ENCODE data around the gene RNU7-1.
A peak's percentile ranks its signal among the peaks of the same experiment; 100 is the strongest.

RNU7-1 gene

GRCh38 chr12:6914947-6915788, 28.4 kb upstream of the RNU7-1 start:
- TF ChIP-seq SPI1 (IDR thresholded peaks at IDR 0.05; ENCODE audit: borderline replicate concordance, low read depth) = no peak
- TF ChIP-seq POLR2AphosphoS5 (IDR thresholded peaks at IDR 0.05; ENCODE audit: low read depth) = no peak
- H3K27ac ChIP-seq (replicated peaks) = no peak overlapping the region

DNA sequence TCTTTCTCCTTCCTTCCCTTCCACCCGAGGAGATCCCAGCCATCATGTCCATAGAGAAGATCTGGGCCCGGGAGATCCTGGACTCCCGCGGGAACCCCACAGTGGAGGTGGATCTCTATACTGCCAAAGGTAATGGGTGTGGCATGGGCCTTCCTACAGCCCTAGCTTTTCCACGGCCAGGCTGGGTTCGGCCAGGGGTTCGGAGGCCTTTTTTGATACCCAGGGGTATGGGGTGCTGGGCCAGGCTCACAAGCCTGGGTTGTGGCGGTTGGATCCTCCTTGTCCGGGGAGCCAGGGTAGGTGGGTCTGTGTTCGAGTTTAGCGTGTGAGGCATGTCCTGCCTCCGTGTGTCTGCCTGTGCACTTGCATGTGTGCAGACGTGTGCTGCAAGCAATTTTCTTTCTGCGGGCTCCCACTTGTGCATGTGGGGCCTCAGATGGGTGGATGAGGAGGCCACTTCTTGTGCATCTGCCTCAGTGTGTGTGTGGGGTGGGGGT, 27.8 kb upstream of the RNU7-1 start:
- Histone ChIP-seq H3K27ac (replicated peaks) (no peak overlapping the region), H3K27me3 (ENCODE audit: insufficient read depth, poor library complexity, severe bottlenecking) (peaks cover 20% of the 10 kb centered on the region), H3K4me3 (replicated peaks; ENCODE audit: insufficient read depth, low read length) (no peak overlapping the region)
- no peak for DNase-seq (ENCODE audit: low read depth in 1 of 2, low spot score in 1 of 2)
- TF ChIP-seq POLR2AphosphoS5 (IDR thresholded peaks at IDR 0.05; ENCODE audit: low read depth) (no peak), SPI1 (IDR thresholded peaks at IDR 0.05; ENCODE audit: borderline replicate concordance, low read depth) (no peak), GABPA (IDR thresholded peaks at IDR 0.05; ENCODE audit: low read depth) (no peak)
- TF ChIP-seq, protein P1, sequence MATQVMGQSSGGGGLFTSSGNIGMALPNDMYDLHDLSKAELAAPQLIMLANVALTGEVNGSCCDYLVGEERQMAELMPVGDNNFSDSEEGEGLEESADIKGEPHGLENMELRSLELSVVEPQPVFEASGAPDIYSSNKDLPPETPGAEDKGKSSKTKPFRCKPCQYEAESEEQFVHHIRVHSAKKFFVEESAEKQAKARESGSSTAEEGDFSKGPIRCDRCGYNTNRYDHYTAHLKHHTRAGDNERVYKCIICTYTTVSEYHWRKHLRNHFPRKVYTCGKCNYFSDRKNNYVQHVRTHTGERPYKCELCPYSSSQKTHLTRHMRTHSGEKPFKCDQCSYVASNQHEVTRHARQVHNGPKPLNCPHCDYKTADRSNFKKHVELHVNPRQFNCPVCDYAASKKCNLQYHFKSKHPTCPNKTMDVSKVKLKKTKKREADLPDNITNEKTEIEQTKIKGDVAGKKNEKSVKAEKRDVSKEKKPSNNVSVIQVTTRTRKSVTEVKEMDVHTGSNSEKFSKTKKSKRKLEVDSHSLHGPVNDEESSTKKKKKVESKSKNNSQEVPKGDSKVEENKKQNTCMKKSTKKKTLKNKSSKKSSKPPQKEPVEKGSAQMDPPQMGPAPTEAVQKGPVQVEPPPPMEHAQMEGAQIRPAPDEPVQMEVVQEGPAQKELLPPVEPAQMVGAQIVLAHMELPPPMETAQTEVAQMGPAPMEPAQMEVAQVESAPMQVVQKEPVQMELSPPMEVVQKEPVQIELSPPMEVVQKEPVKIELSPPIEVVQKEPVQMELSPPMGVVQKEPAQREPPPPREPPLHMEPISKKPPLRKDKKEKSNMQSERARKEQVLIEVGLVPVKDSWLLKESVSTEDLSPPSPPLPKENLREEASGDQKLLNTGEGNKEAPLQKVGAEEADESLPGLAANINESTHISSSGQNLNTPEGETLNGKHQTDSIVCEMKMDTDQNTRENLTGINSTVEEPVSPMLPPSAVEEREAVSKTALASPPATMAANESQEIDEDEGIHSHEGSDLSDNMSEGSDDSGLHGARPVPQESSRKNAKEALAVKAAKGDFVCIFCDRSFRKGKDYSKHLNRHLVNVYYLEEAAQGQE (IDR thresholded peaks at IDR 0.05; ENCODE audit: insufficient replicate concordance, low read depth) = no peak
- TF ChIP-seq, protein P2, sequence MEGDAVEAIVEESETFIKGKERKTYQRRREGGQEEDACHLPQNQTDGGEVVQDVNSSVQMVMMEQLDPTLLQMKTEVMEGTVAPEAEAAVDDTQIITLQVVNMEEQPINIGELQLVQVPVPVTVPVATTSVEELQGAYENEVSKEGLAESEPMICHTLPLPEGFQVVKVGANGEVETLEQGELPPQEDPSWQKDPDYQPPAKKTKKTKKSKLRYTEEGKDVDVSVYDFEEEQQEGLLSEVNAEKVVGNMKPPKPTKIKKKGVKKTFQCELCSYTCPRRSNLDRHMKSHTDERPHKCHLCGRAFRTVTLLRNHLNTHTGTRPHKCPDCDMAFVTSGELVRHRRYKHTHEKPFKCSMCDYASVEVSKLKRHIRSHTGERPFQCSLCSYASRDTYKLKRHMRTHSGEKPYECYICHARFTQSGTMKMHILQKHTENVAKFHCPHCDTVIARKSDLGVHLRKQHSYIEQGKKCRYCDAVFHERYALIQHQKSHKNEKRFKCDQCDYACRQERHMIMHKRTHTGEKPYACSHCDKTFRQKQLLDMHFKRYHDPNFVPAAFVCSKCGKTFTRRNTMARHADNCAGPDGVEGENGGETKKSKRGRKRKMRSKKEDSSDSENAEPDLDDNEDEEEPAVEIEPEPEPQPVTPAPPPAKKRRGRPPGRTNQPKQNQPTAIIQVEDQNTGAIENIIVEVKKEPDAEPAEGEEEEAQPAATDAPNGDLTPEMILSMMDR (IDR thresholded peaks at IDR 0.05; ENCODE audit: insufficient read depth, low read length) = no peak

More at GRCh38 chr12:6914947-6915788, 28.4 kb upstream of the RNU7-1 start:
- no peak for DNase-seq (ENCODE audit: low read depth in 1 of 2, low spot score in 1 of 2)
- Histone ChIP-seq H3K27me3 (ENCODE audit: insufficient read depth, poor library complexity, severe bottlenecking) (peaks cover 20% of the 10 kb centered on the region), H3K4me3 (replicated peaks; ENCODE audit: insufficient read depth, low read length) (peak overlapping the region; percentile 50)

DNA sequence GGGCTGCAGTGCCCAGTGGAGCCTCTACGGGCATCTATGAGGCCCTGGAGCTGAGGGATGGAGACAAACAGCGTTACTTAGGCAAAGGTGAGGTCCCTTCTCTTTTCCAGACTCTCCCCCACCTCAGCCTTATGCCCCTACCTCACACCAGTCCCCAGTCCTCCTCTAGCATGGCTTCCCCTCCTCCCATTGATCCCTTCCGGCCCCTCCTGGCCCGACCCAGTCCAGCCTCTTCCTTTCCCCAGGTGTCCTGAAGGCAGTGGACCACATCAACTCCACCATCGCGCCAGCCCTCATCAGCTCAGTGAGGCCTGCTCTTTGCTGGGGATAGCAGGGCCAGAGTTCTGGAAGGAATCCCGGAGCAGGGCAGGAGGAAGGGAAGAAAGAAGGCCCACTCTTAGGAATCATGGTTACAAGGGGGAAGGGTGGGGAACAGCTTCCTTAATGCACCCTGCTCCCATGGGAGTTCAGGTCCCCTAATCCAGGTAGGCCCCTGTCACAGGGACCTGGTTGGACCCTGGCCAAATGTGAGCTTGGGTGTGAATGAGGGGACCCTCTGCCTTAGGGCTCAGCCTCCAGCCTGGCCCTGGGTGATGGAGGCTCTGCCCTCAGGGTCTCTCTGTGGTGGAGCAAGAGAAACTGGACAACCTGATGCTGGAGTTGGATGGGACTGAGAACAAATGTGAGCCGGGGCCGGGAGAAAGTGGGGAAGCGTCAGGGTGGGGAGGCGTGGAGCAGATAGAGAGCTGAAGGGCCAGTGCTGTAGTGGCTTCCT, 27.0 kb upstream of the RNU7-1 start:
- no peak for DNase-seq (ENCODE audit: low read depth in 1 of 2, low spot score in 1 of 2)
- H3K27ac ChIP-seq (replicated peaks) = no peak overlapping the region
- peaks cover 20% of the 10 kb centered on the region for H3K27me3 ChIP-seq (ENCODE audit: insufficient read depth, poor library complexity, severe bottlenecking)
- H3K4me3 ChIP-seq (replicated peaks; ENCODE audit: insufficient read depth, low read length) = no peak overlapping the region
- TF ChIP-seq, protein P2 (IDR thresholded peaks at IDR 0.05; ENCODE audit: insufficient read depth, low read length) = no peak

DNA sequence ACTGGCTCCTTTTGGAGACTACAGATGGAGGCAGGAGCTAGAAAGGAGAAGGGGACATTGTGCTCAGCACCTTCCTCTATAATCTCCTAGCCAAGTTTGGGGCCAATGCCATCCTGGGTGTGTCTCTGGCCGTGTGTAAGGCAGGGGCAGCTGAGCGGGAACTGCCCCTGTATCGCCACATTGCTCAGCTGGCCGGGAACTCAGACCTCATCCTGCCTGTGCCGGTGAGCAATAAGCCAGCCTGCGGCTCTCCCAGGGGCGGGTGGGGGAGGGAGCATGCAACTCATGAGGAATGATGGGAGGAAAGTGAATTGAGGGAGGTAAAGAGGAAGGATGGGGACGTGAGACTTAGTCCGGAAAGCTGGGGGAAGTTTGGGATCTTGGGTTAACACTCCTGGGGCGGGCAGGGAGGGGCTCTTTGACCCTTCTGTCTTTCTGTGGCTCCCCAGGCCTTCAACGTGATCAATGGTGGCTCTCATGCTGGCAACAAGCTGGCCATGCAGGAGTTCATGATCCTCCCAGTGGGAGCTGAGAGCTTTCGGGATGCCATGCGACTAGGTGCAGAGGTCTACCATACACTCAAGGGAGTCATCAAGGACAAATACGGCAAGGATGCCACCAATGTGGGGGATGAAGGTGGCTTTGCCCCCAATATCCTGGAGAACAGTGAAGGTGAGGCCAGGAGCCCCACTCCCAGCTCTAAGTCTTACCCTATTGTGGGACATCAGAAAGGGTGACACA, 26.0 kb upstream of the RNU7-1 start:
- Histone ChIP-seq H3K27ac (replicated peaks) (no peak overlapping the region), H3K4me3 (replicated peaks; ENCODE audit: insufficient read depth, low read length) (no peak overlapping the region), H3K27me3 (ENCODE audit: insufficient read depth, poor library complexity, severe bottlenecking) (peaks cover 20% of the 10 kb centered on the region)
- no peak for TF ChIP-seq SPI1 (IDR thresholded peaks at IDR 0.05; ENCODE audit: borderline replicate concordance, low read depth)
- TF ChIP-seq, protein P2 (IDR thresholded peaks at IDR 0.05; ENCODE audit: insufficient read depth, low read length) = no peak
- TF ChIP-seq, protein P1 (IDR thresholded peaks at IDR 0.05; ENCODE audit: insufficient replicate concordance, low read depth) = no peak
- TF ChIP-seq POLR2AphosphoS5 (IDR thresholded peaks at IDR 0.05; ENCODE audit: low read depth) = no peak
- no peak for TF ChIP-seq GABPA (IDR thresholded peaks at IDR 0.05; ENCODE audit: low read depth)
- DNase-seq (ENCODE audit: low read depth in 1 of 2, low spot score in 1 of 2) = no peak

Measured in HL-60 (cell line).